GM12878 (cell line): ENCODE data around the gene SFT2D2. TPM values are rescaled to one million over a fixed set of nuclear protein-coding genes. Genes with fewer than 3 reads are reported as not detected.
A peak's percentile ranks its signal among the peaks of the same experiment; 100 is the strongest.

Experiments used
- BACH1 ChIP-seq: fragments of 450-650 bp; IDR thresholded peaks from 2 replicates; pipeline ENCODE4 v1.6.1; 2017; ENCODE audit warnings: mild to moderate bottlenecking, borderline replicate concordance
- BCLAF1 ChIP-seq: fragments of 450-650 bp; IDR thresholded peaks from 2 replicates; pipeline ENCODE4 v1.6.1; 2017; ENCODE audit warnings: antibody characterized with exemption, mild to moderate bottlenecking, moderate library complexity
- CREB1 ChIP-seq: IDR thresholded peaks from 2 replicates; pipeline ENCODE4 v1.6.1; 2012; ENCODE audit warnings: low read depth, mild to moderate bottlenecking, inconsistent platforms
- E2F8 ChIP-seq: fragments of 450-650 bp; IDR thresholded peaks from 2 replicates; pipeline ENCODE4 v1.6.1; 2018; ENCODE audit warnings: mild to moderate bottlenecking, low read depth, moderate library complexity; ENCODE audit not compliant: partially characterized antibody
- FOXK2 ChIP-seq: fragments of 450-650 bp; IDR thresholded peaks from 2 replicates; pipeline ENCODE4 v1.6.1; 2017; ENCODE audit warnings: mild to moderate bottlenecking, moderate library complexity
- HDAC6 ChIP-seq: fragments of 200-600 bp; sonication (generic); IDR thresholded peaks from one replicate; pipeline ENCODE4 v1.8.0; 2017; ENCODE audit warnings: antibody characterized with exemption; ENCODE audit not compliant: unreplicated experiment
- REST ChIP-seq: IDR thresholded peaks from 2 replicates; pipeline ENCODE4 v1.6.1; 2012; ENCODE audit warnings: mild to moderate bottlenecking, low read depth, low read length
- SPI1 ChIP-seq: IDR thresholded peaks from 2 replicates; pipeline ENCODE4 v1.6.1; 2011; ENCODE audit warnings: low read depth, mild to moderate bottlenecking, low read length, moderate library complexity, borderline replicate concordance; ENCODE audit not compliant: insufficient read depth
- USF2 ChIP-seq: IDR thresholded peaks from 2 replicates; pipeline ENCODE4 v1.6.1; 2011; ENCODE audit warnings: low read depth, low read length, improper control_type of control experiment, borderline replicate concordance
- ZBTB33 ChIP-seq: fragments of 450-650 bp; IDR thresholded peaks from 2 replicates; pipeline ENCODE4 v1.6.1; 2017; ENCODE audit warnings: mild to moderate bottlenecking
- ZBTB40 ChIP-seq: fragments of 450-650 bp; IDR thresholded peaks from 2 replicates; pipeline ENCODE4 v1.6.1; 2016; ENCODE audit warnings: mild to moderate bottlenecking, moderate library complexity, borderline replicate concordance
- polyA plus RNA-seq, 11 experiments: library from polyadenylated mRNA; depleted of rRNA in 4 of 11; unstranded in 6 of 11; stranded (reverse) in 5 of 11; fragments of >200 nt; fragmentation: Nextera tagmentation in 4 of 11; fragmentation: Illumina TruSeq in 1 of 11; extraction: Ambion mirVana in 4 of 11; extraction: Trizol in 1 of 11; gene quantifications; 1 replicate in 1 of 11; 2 replicates in 10 of 11; pipeline versions ENCODE4 v1.2.1 to v1.2.3, GENCODE V29; 2011 to 2016; ENCODE audit warnings: inconsistent platforms in 2 of 11, missing spikeins in 2 of 11, low read depth in 1 of 11
- total RNA-seq, 4 experiments: library from RNA; depleted of rRNA in 3 of 4; stranded (reverse); fragments of >200 nt in 3 of 4; fragmentation: Illumina TruSeq in 1 of 4; extraction: Trizol in 1 of 4; gene quantifications; 2 replicates each; pipeline versions ENCODE4 v1.2.1 to v1.2.3, GENCODE V29; 2013 to 2021

The SFT2D2 gene
- total and polyA plus RNA-seq, 10 of the 15 experiments (the other 5 are each of a cell fraction or from before 2014, with no cell fraction given): 5.6 to 49.6 (median 24.9) TPM

- no peak for TF ChIP-seq BCLAF1
- TF ChIP-seq ZBTB33: no peak
- TF ChIP-seq CREB1: no peak
- TF ChIP-seq SPI1: no peak
- no peak for TF ChIP-seq HDAC6
- TF ChIP-seq USF2: no peak
- TF ChIP-seq E2F8: no peak
- no peak; the same call in 1 of the 2 replicates for TF ChIP-seq ZBTB40
- no peak for TF ChIP-seq REST
- TF ChIP-seq BACH1: peak; percentile 68; the same call in 1 of the 2 replicates
- TF ChIP-seq FOXK2: no peak
Measured at GRCh38 chr1:168225476-168226190, at the start of gene SFT2D2 (continued).
